ENCODE results near the gene SDF4.

DNA sequence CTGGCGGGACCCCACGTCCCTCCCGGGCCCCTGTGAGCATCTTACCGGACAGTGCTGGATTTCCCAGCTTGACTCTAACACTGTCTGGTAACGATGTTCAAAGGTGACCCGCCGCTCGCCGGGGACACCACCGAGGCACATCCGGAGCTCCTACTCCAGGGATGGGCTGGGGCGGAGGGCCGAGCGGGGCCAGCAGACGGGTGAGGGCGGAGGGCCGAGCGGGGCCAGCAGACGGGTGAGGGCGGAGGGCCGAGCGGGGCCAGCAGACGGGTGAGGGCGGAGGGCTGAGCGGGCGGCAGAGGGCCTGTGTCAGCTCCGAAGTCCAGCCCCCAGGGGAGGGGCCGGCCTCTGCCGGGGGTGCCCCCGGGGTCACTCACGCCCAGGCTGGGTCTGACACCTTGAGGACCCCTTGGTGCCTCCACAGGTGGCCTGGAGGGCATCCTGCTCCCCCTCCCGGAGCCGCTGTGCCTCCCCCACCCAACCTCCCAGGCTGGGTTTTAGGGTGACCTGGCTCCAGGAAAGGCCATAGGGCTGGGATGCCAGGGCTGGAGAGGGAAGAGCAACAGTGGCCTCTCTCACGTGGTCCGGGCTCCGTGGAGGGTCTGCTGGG, 63.9 kb downstream of the SDF4 start:
- TF ChIP-seq, protein P1, sequence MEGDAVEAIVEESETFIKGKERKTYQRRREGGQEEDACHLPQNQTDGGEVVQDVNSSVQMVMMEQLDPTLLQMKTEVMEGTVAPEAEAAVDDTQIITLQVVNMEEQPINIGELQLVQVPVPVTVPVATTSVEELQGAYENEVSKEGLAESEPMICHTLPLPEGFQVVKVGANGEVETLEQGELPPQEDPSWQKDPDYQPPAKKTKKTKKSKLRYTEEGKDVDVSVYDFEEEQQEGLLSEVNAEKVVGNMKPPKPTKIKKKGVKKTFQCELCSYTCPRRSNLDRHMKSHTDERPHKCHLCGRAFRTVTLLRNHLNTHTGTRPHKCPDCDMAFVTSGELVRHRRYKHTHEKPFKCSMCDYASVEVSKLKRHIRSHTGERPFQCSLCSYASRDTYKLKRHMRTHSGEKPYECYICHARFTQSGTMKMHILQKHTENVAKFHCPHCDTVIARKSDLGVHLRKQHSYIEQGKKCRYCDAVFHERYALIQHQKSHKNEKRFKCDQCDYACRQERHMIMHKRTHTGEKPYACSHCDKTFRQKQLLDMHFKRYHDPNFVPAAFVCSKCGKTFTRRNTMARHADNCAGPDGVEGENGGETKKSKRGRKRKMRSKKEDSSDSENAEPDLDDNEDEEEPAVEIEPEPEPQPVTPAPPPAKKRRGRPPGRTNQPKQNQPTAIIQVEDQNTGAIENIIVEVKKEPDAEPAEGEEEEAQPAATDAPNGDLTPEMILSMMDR (conservative IDR thresholded peaks at IDR 0.05), result no peak
- no peak for TF ChIP-seq ZFX (IDR thresholded peaks at IDR 0.05)
